Chondrocyte (in vitro differentiated cells): ENCODE data around the gene LDLRAD4. TPM values are rescaled to one million over a fixed set of nuclear protein-coding genes. Genes with fewer than 3 reads are reported as not detected.

Source experiments
- DNase-seq: peaks from one replicate; pipeline ENCODE4 v3.0.0; 2021; ENCODE audit warnings: mixed read lengths, low spot score
- H3K27ac Mint-ChIP-seq: one replicate; pipeline ENCODE4 v1.8.0; 2021; ENCODE audit warnings: mild to moderate bottlenecking, moderate library complexity, mixed read lengths; ENCODE audit not compliant: unreplicated experiment
- H3K27me3 Mint-ChIP-seq: 2 replicates; pipeline ENCODE4 v1.8.0; 2021; ENCODE audit warnings: low read depth, mixed read lengths
- H3K36me3 Mint-ChIP-seq: 2 replicates; pipeline ENCODE4 v1.8.0; 2021; ENCODE audit warnings: low read depth, mixed read lengths
- H3K4me1 Mint-ChIP-seq: 2 replicates; pipeline ENCODE4 v1.8.0; 2021; ENCODE audit warnings: low read depth, mild to moderate bottlenecking, mixed read lengths
- H3K4me3 Mint-ChIP-seq: one replicate; pipeline ENCODE4 v1.8.0; 2021; ENCODE audit warnings: mild to moderate bottlenecking, moderate library complexity, mixed read lengths; ENCODE audit not compliant: unreplicated experiment
- H3K9me3 Mint-ChIP-seq: 2 replicates; pipeline ENCODE4 v1.8.0; 2021; ENCODE audit warnings: low read depth, mixed read lengths
- total RNA-seq: library from RNA; stranded (reverse); gene quantifications from 3 replicates; pipeline ENCODE4 v1.2.1, GENCODE V29; 2021
- TF ChIP-seq, protein P1 (sequence below): fragments of 200-600 bp; sonication (generic); IDR thresholded peaks from 2 replicates; pipeline ENCODE4 v1.5.0; 2021; ENCODE audit warnings: antibody characterized with exemption, mild to moderate bottlenecking, moderate library complexity

Gene LDLRAD4
- total RNA-seq, 1 donor from 2014 or later: 80.5 TPM

GRCh38 chr18:13638719-13639595 is 420.4 kb downstream of the LDLRAD4 start:
- no peak overlapping the region for H3K4me3 Mint-ChIP-seq
- TF ChIP-seq, protein P1, sequence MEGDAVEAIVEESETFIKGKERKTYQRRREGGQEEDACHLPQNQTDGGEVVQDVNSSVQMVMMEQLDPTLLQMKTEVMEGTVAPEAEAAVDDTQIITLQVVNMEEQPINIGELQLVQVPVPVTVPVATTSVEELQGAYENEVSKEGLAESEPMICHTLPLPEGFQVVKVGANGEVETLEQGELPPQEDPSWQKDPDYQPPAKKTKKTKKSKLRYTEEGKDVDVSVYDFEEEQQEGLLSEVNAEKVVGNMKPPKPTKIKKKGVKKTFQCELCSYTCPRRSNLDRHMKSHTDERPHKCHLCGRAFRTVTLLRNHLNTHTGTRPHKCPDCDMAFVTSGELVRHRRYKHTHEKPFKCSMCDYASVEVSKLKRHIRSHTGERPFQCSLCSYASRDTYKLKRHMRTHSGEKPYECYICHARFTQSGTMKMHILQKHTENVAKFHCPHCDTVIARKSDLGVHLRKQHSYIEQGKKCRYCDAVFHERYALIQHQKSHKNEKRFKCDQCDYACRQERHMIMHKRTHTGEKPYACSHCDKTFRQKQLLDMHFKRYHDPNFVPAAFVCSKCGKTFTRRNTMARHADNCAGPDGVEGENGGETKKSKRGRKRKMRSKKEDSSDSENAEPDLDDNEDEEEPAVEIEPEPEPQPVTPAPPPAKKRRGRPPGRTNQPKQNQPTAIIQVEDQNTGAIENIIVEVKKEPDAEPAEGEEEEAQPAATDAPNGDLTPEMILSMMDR: no peak
- H3K9me3 Mint-ChIP-seq: no peaks in the 10 kb centered on the region
- H3K27ac Mint-ChIP-seq: no peak overlapping the region
- no peaks in the 10 kb centered on the region for H3K27me3 Mint-ChIP-seq
- H3K36me3 Mint-ChIP-seq: peaks cover 3% of the 10 kb centered on the region
- DNase-seq: no peak
- H3K4me1 Mint-ChIP-seq: peaks cover 4% of the 10 kb centered on the region

GRCh38 chr18:13640266-13640860 is 421.8 kb downstream of the LDLRAD4 start:
- no peak for DNase-seq
- peaks cover 4% of the 10 kb centered on the region for H3K4me1 Mint-ChIP-seq
- H3K36me3 Mint-ChIP-seq: peaks cover 10% of the 10 kb centered on the region
- no peak overlapping the region for H3K27ac Mint-ChIP-seq
- no peak overlapping the region for H3K4me3 Mint-ChIP-seq
- H3K9me3 Mint-ChIP-seq: no peaks in the 10 kb centered on the region
- H3K27me3 Mint-ChIP-seq: no peaks in the 10 kb centered on the region
- TF ChIP-seq, protein P1: no peak

- Mint-ChIP-seq H3K27me3 (no peaks in the 10 kb centered on the region), H3K4me1 (peaks cover 4% of the 10 kb centered on the region), H3K4me3 (no peak overlapping the region), H3K36me3 (peaks cover 11% of the 10 kb centered on the region), H3K27ac (no peak overlapping the region), H3K9me3 (no peaks in the 10 kb centered on the region)
- no peak for DNase-seq
- TF ChIP-seq, protein P1: no peak
Observed at GRCh38 chr18:13641551-13642439, 423.2 kb downstream of the LDLRAD4 start.

- H3K9me3 Mint-ChIP-seq: no peaks in the 10 kb centered on the region
- H3K36me3 Mint-ChIP-seq: peaks cover 13% of the 10 kb centered on the region
- no peaks in the 10 kb centered on the region for H3K27me3 Mint-ChIP-seq
- no peak for DNase-seq
- H3K4me1 Mint-ChIP-seq: peaks cover 4% of the 10 kb centered on the region
- no peak overlapping the region for H3K4me3 Mint-ChIP-seq
- no peak overlapping the region for H3K27ac Mint-ChIP-seq
- TF ChIP-seq, protein P1: no peak
Observed at GRCh38 chr18:13642440-13642827, 423.9 kb downstream of the LDLRAD4 start.

DNA sequence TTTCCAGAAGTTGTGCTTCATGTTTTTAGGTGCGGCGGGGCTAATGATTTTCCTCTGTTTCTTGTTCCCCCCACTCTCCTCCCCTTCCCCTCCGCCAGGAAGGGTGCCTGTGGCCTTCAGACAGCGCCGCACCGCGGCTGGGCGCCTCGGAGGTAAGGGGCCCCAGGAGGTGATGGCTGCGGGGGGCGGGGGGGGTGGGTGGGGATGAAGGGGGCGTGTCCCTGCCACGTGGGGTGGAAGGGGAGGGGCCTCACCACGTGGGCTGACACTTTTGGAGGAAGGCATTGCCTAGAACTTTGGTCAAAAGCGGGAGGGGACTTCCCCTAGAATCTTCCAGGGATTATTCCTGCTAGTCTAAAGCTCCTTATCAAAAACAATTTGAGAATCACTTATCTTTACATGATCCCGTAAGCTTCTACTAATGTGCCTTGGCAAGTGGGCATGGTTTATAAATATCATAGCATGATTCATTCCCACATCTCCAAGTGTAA is 424.7 kb downstream of the LDLRAD4 start:
- H3K27ac Mint-ChIP-seq: no peak overlapping the region
- no peak for DNase-seq
- TF ChIP-seq, protein P1: no peak
- peaks cover 16% of the 10 kb centered on the region for H3K36me3 Mint-ChIP-seq
- H3K4me1 Mint-ChIP-seq: peaks cover 4% of the 10 kb centered on the region
- no peaks in the 10 kb centered on the region for H3K9me3 Mint-ChIP-seq
- H3K27me3 Mint-ChIP-seq: no peaks in the 10 kb centered on the region
- no peak overlapping the region for H3K4me3 Mint-ChIP-seq
